Osteoblast (primary cell): ENCODE measurements around the gene RBPJ. TPM values are rescaled to one million over a fixed set of nuclear protein-coding genes. Genes with fewer than 3 reads are reported as not detected.

Experiments
- DNase-seq: peaks from one replicate; pipeline ENCODE4 v3.0.0; 2011; ENCODE audit warnings: low spot score, mixed read lengths; ENCODE audit not compliant: insufficient read length; ENCODE audit errors: missing footprints
- H2AFZ ChIP-seq: 2 replicates; pipeline ENCODE4 v1.6.0; 2011; ENCODE audit warnings: mild to moderate bottlenecking, low read length
- H3K27ac ChIP-seq: 2 replicates; pipeline ENCODE4 v1.5.1; 2011; ENCODE audit warnings: mild to moderate bottlenecking, low read depth, low read length, moderate library complexity
- H3K27me3 ChIP-seq: 2 replicates; pipeline ENCODE4 v1.6.0; 2012; ENCODE audit warnings: mild to moderate bottlenecking, control low read depth, inconsistent platforms, low read length, moderate library complexity; ENCODE audit not compliant: insufficient read depth
- H3K36me3 ChIP-seq: 2 replicates; pipeline ENCODE4 v1.5.1; 2011; ENCODE audit warnings: mild to moderate bottlenecking, low read length, control low read depth, moderate library complexity; ENCODE audit not compliant: insufficient read depth
- H3K4me1 ChIP-seq: 2 replicates; pipeline ENCODE4 v1.5.1; 2011; ENCODE audit warnings: mild to moderate bottlenecking, low read length, control low read depth, moderate library complexity; ENCODE audit not compliant: insufficient read depth
- H3K4me2 ChIP-seq: 2 replicates; pipeline ENCODE4 v1.6.0; 2011; ENCODE audit warnings: mild to moderate bottlenecking, low read length; ENCODE audit not compliant: insufficient read depth
- H3K4me3 ChIP-seq: fragments of 200-600 bp; sonication (generic); 3 replicates; pipeline ENCODE4 v1.5.1; 2012; ENCODE audit warnings: mild to moderate bottlenecking, low read length, inconsistent platforms; ENCODE audit not compliant: insufficient read depth
- H3K79me2 ChIP-seq: 2 replicates; pipeline ENCODE4 v1.6.0; 2012; ENCODE audit warnings: mild to moderate bottlenecking, low read length, control low read depth, inconsistent platforms; ENCODE audit not compliant: insufficient read depth
- H3K9me3 ChIP-seq: 2 replicates; pipeline ENCODE4 v1.5.1; 2011; ENCODE audit warnings: low read depth, low read length, control low read depth
- H4K20me1 ChIP-seq: 2 replicates; pipeline ENCODE4 v1.6.0; 2012; ENCODE audit warnings: mild to moderate bottlenecking, low read length, control low read depth; ENCODE audit not compliant: insufficient read depth
- total RNA-seq: library from RNA; depleted of rRNA; stranded (reverse); fragments of >200 nt; gene quantifications from 2 replicates; pipeline ENCODE4 v1.2.3, GENCODE V29; 2012
- TF ChIP-seq, protein P1 (sequence below): IDR thresholded peaks from 2 replicates; pipeline ENCODE4 v1.5.1; 2011; ENCODE audit warnings: mild to moderate bottlenecking, low read depth, low read length, moderate library complexity; ENCODE audit errors: extremely low read depth

The RBPJ gene
- total RNA-seq, 1 donor = 106 TPM

DNA sequence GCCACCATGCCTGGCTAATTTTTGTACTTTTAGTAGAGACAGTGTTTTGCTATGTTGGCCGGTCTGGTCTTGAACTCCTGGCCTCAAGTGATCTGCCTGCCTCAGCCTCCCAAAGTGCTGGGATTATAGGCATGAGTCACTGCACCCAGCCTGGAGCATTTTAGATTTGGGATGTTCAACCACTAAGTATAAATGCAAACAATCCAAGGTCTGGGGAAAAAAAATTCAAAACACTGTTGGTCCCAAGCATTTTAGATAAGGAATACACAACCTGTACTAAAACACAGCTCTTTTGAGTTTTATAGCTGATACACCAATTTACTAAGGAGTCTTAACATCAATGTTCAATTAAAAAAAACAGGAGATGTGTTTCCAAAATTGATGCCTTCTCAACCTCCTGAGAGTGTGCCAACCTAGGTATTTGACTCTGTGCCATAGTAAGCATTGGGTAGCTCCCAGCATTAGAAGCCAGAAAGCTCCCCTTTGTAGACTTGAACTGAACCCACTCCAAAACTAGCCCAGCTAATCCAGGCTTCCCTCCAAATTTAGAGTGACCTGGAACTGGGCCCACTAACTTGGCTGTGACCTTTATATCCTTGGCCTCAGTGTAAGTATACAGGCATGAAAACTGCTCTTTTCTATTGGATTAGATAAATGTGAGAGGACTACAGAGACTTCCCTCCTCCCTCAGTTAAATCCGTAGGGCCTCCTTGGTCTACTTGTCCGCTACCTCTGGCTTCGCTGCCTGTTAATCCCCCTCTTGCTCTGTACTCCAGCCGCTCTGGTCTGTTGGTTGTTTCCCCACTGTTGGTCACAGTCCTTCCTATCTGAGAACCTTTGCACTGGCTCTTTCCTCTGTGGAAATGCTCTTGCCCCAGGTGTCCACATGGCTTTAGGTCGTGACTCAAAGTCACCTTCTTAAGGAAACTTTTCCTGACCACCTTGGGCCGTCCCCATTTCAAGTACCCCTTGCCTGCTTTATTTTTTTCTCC is 91.9 kb downstream of the RBPJ start:
- H3K9me3 ChIP-seq = no peaks in the 10 kb centered on the region
- TF ChIP-seq, protein P1, sequence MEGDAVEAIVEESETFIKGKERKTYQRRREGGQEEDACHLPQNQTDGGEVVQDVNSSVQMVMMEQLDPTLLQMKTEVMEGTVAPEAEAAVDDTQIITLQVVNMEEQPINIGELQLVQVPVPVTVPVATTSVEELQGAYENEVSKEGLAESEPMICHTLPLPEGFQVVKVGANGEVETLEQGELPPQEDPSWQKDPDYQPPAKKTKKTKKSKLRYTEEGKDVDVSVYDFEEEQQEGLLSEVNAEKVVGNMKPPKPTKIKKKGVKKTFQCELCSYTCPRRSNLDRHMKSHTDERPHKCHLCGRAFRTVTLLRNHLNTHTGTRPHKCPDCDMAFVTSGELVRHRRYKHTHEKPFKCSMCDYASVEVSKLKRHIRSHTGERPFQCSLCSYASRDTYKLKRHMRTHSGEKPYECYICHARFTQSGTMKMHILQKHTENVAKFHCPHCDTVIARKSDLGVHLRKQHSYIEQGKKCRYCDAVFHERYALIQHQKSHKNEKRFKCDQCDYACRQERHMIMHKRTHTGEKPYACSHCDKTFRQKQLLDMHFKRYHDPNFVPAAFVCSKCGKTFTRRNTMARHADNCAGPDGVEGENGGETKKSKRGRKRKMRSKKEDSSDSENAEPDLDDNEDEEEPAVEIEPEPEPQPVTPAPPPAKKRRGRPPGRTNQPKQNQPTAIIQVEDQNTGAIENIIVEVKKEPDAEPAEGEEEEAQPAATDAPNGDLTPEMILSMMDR = no peak
- H2AFZ ChIP-seq = no peak overlapping the region
- H3K27me3 ChIP-seq = no peaks in the 10 kb centered on the region
- no peaks in the 10 kb centered on the region for H4K20me1 ChIP-seq
- H3K79me2 ChIP-seq = peaks cover 48% of the 10 kb centered on the region
- H3K4me1 ChIP-seq = peaks cover 20% of the 10 kb centered on the region
- H3K36me3 ChIP-seq = peaks cover 23% of the 10 kb centered on the region
- no peak overlapping the region for H3K4me3 ChIP-seq
- DNase-seq = no peak
- no peak overlapping the region for H3K27ac ChIP-seq
- H3K4me2 ChIP-seq = peak overlapping the region; percentile 7

- Histone ChIP-seq H3K27me3 (no peaks in the 10 kb centered on the region), H3K36me3 (peaks cover 18% of the 10 kb centered on the region), H4K20me1 (no peaks in the 10 kb centered on the region), H3K27ac (no peak overlapping the region), H3K79me2 (peaks cover 48% of the 10 kb centered on the region), H3K4me1 (peaks cover 30% of the 10 kb centered on the region), H3K9me3 (no peaks in the 10 kb centered on the region), H3K4me3 (no peak overlapping the region), H3K4me2 (no peak overlapping the region), H2AFZ (no peak overlapping the region)
- TF ChIP-seq, protein P1 = no peak
- DNase-seq = no peak
These were observed 92.8 kb downstream of the RBPJ start for GRCh38 chr4:26413582-26413981.

- H3K4me3 ChIP-seq = no peak overlapping the region
- no peak overlapping the region for H2AFZ ChIP-seq
- no peak overlapping the region for H3K4me2 ChIP-seq
- H3K4me1 ChIP-seq = peaks cover 42% of the 10 kb centered on the region
- H3K27ac ChIP-seq = peak overlapping the region; percentile 5
- H3K9me3 ChIP-seq = no peaks in the 10 kb centered on the region
- peaks cover 24% of the 10 kb centered on the region for H3K36me3 ChIP-seq
- TF ChIP-seq, protein P1 = no peak
- no peak for DNase-seq
- H3K27me3 ChIP-seq = no peaks in the 10 kb centered on the region
- H3K79me2 ChIP-seq = peaks cover 49% of the 10 kb centered on the region
- no peaks in the 10 kb centered on the region for H4K20me1 ChIP-seq
These were observed 97.3 kb downstream of the RBPJ start for GRCh38 chr4:26418107-26418506.

DNA sequence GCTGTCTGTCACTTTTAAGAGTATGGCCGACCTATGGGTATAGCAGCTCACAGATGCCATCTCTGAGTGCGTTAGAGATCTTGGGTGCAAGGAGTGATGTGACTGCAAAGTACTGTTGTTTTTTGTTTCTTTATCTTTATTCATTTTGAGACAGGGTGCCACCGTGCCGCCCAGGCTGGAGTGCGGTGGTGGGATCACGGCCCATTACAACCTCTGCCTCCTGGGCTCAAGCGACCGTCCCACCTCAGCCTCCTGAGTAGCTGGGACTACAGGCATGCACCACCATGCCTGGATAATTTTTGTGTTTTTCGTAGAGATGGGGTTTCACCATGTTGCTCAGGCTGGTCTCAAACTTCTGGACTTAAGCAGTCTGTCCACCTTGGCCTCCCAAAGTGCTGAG is 98.0 kb downstream of the RBPJ start:
- H3K79me2 ChIP-seq = peaks cover 50% of the 10 kb centered on the region
- H2AFZ ChIP-seq = no peak overlapping the region
- H3K27me3 ChIP-seq = no peaks in the 10 kb centered on the region
- H3K36me3 ChIP-seq = peaks cover 24% of the 10 kb centered on the region
- TF ChIP-seq, protein P1 = no peak
- H3K4me2 ChIP-seq = no peak overlapping the region
- no peaks in the 10 kb centered on the region for H4K20me1 ChIP-seq
- no peak overlapping the region for H3K4me3 ChIP-seq
- DNase-seq = no peak
- H3K27ac ChIP-seq = peak overlapping the region; percentile 5
- H3K9me3 ChIP-seq = no peaks in the 10 kb centered on the region
- H3K4me1 ChIP-seq = peaks cover 37% of the 10 kb centered on the region
